Panc1 (cell line): ENCODE results near the gene GGT6. TPM values are rescaled to one million over a fixed set of nuclear protein-coding genes. Genes with fewer than 3 reads are reported as not detected.
"Not testable (repeated sequence)": the region's sequence is repeated elsewhere in the genome, so short reads cannot be mapped to it uniquely, and the experiment has no call there.

Source experiments
- ATAC-seq: fragments of 200-7000 bp; cut with Tn5 transposase; 2 replicates; pipeline ENCODE4 v1.9.1; 2020; ENCODE audit warnings: mild to moderate bottlenecking, moderate library complexity
- BruUV-seq: library from RNA; stranded (reverse); fragments of 400-500 nt; replicated peaks from 2 replicates; lab custom pipeline; 2021; lab: Mats Ljungman, UMichigan
- CTCF ChIA-PET: fragments of 300-600 bp; sonication (Branson Sonifier 250); formaldehyde crosslinking; loops from one replicate; lab custom pipeline; 2022; ENCODE audit warnings: antibody characterized with exemption; lab: Charles Lee
- POLR2A ChIA-PET: fragments of 300-600 bp; sonication (Branson Sonifier 250); formaldehyde crosslinking; loops from one replicate; lab custom pipeline; 2022; ENCODE audit warnings: antibody characterized with exemption; lab: Charles Lee
- DNase-seq: peaks from one replicate; pipeline ENCODE4 v3.0.0-alpha.2; 2010; ENCODE audit warnings: low read depth, low spot score
- H3K27ac ChIP-seq: 2 replicates; pipeline ENCODE4 v1.5.1; 2011; ENCODE audit warnings: mild to moderate bottlenecking, low read length, inconsistent platforms
- H3K27me3 ChIP-seq: fragments of 200-500 bp; sonication (Bioruptor generic); 2 replicates; pipeline ENCODE4 v1.6.0; 2014; ENCODE audit warnings: low read length, inconsistent platforms; ENCODE audit not compliant: control insufficient read depth, insufficient read depth
- H3K36me3 ChIP-seq: fragments of 200-500 bp; sonication (Bioruptor generic); 2 replicates; pipeline ENCODE4 v1.5.1; 2014; ENCODE audit warnings: inconsistent platforms, mild to moderate bottlenecking, low read length, moderate library complexity; ENCODE audit not compliant: control insufficient read depth, insufficient read depth
- H3K4me1 ChIP-seq: 2 replicates; pipeline ENCODE4 v1.5.1; 2011; ENCODE audit warnings: inconsistent platforms, mild to moderate bottlenecking, low read length, moderate library complexity; ENCODE audit not compliant: control insufficient read depth, insufficient read depth
- H3K4me3 ChIP-seq, 2 experiments: 2 replicates each; pipeline ENCODE4 v1.5.1; 2011 to 2012; ENCODE audit warnings: low read depth in 2 of 2, low read length in 2 of 2, mild to moderate bottlenecking in 2 of 2, inconsistent platforms in 1 of 2, moderate library complexity in 1 of 2
- H3K9me3 ChIP-seq: fragments of 200-500 bp; sonication (Bioruptor generic); 2 replicates; pipeline ENCODE4 v1.5.1; 2014; ENCODE audit warnings: low read depth, mild to moderate bottlenecking, inconsistent platforms, low read length, moderate library complexity; ENCODE audit not compliant: control insufficient read depth, insufficient read depth
- CTCF ChIP-seq: fragments of 450-650 bp; IDR thresholded peaks from 2 replicates; pipeline ENCODE4 v1.5.1; 2017; ENCODE audit warnings: mild to moderate bottlenecking
- POLR2AphosphoS5 ChIP-seq: IDR thresholded peaks from 2 replicates; pipeline ENCODE4 v1.6.1; 2012; ENCODE audit warnings: mild to moderate bottlenecking, low read depth, low read length, moderate library complexity
- SIN3A ChIP-seq: IDR thresholded peaks from 2 replicates; pipeline ENCODE4 v1.6.1; 2012; ENCODE audit warnings: low read depth, mild to moderate bottlenecking, low read length, moderate library complexity, borderline replicate concordance; ENCODE audit not compliant: insufficient read depth
- TCF7L2 ChIP-seq: IDR thresholded peaks from 2 replicates; pipeline ENCODE4 v1.6.1; 2011; ENCODE audit warnings: mild to moderate bottlenecking, low read depth, low read length, inconsistent platforms
- in situ Hi-C: cut with HindIII; loops from 2 replicates; pipeline ENCODE4 v1.10.0; 2016; ENCODE audit warnings: low sequenced_read_pairs, low pct_unique_long_range_greater_than_20kb
- intact Hi-C: fragments of 100-400 bp; cut with micrococcal nuclease; formaldehyde crosslinking; loops from one replicate; pipeline ENCODE4 v1.10.0; 2022; ENCODE audit not compliant: unreplicated experiment
- total RNA-seq: library from RNA; stranded (reverse); gene quantifications from one replicate; pipeline ENCODE4 v1.2.1, GENCODE V29; 2021; ENCODE audit not compliant: unreplicated experiment
- TF ChIP-seq, protein P1 (sequence below), 2 experiments: IDR thresholded peaks; 2 replicates each; pipeline ENCODE4 v1.6.1; 2011 to 2012; ENCODE audit warnings: low read depth in 2 of 2, control low read depth in 1 of 2, low read length in 1 of 2, mild to moderate bottlenecking in 1 of 2, moderate library complexity in 1 of 2; ENCODE audit not compliant: insufficient read depth in 1 of 2

Gene GGT6
- total RNA-seq, 1 experiment from 2014 or later = not detected

GRCh38 chr17:4579678-4580077 lies 19.3 kb upstream of the GGT6 start:
- Histone ChIP-seq H3K27me3 (no peaks in the 10 kb centered on the region; the same call in 1 of the 2 replicates), H3K4me1 (no peaks in the 10 kb centered on the region), H3K9me3 (no peaks in the 10 kb centered on the region), H3K27ac (no peak overlapping the region), H3K4me3 (no peak overlapping the region), H3K36me3 (no peaks in the 10 kb centered on the region)
- no TSS peak for BruUV-seq
- no peak for ATAC-seq
- DNase-seq = no peak
- intact Hi-C loops (no loop called here), in situ Hi-C loops (no loop called here)
- ChIA-PET CTCF (no interaction called here), POLR2A (no interaction called here)
- no peak for TF ChIP-seq TCF7L2
- no peak for TF ChIP-seq POLR2AphosphoS5
- no peak for TF ChIP-seq SIN3A
- TF ChIP-seq, protein P1, sequence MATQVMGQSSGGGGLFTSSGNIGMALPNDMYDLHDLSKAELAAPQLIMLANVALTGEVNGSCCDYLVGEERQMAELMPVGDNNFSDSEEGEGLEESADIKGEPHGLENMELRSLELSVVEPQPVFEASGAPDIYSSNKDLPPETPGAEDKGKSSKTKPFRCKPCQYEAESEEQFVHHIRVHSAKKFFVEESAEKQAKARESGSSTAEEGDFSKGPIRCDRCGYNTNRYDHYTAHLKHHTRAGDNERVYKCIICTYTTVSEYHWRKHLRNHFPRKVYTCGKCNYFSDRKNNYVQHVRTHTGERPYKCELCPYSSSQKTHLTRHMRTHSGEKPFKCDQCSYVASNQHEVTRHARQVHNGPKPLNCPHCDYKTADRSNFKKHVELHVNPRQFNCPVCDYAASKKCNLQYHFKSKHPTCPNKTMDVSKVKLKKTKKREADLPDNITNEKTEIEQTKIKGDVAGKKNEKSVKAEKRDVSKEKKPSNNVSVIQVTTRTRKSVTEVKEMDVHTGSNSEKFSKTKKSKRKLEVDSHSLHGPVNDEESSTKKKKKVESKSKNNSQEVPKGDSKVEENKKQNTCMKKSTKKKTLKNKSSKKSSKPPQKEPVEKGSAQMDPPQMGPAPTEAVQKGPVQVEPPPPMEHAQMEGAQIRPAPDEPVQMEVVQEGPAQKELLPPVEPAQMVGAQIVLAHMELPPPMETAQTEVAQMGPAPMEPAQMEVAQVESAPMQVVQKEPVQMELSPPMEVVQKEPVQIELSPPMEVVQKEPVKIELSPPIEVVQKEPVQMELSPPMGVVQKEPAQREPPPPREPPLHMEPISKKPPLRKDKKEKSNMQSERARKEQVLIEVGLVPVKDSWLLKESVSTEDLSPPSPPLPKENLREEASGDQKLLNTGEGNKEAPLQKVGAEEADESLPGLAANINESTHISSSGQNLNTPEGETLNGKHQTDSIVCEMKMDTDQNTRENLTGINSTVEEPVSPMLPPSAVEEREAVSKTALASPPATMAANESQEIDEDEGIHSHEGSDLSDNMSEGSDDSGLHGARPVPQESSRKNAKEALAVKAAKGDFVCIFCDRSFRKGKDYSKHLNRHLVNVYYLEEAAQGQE (IDR thresholded peaks at IDR 0.05; ENCODE audit: insufficient read depth in 1 of 2, low read depth in 2 of 2, low read length in 1 of 2) = no peak
- TF ChIP-seq CTCF = no peak

DNA sequence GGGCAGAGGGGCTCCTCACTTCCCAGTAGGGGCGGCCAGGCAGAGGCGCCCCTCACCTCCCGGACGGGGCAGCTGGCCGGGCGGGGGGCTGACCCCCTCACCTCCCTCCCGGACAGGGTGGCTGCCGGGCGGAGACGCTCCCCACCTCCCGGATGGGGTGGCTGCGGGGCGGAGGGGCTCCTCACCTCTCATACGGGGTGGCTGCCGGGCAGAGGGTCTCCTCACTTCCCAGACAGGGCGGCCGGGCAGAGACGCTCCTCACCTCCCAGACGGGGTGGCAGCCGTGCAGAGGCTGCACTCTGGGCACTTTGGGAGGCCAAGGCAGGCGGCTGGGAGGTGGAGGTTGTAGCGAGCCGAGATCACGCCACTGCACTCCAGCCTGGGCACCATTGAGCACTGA lies 18.0 kb upstream of the GGT6 start:
- POLR2A ChIA-PET = not testable (repeated sequence)

DNA sequence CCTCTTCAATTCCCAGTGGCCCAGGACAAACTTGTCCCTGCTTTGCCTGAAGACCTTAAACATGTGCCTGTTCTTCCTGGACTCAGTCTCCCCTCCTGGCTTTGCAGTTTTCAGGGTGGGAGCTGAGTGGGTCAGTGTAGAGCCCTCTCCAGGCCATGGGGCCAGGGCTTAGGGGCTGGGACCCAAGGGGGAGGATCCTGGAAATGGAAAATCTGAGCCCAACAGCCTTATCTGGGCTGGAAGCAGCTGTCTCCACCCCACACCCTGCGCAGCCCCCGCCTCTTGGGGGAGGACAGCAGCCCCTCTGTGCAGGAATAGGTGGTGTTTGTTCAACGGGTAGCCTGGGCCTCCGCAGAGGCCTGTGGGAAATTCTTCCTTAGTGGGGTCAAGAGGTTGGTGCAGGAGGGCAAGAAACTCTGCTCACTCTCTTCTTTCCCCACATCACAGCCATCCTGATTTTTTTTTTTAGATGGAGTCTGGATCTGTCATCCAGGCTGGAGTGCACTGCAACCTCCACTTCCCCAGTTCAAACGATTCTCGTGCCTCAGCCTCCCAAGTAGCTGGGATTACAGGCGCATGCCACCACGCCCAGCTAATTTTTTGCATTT lies 17.1 kb upstream of the GGT6 start:
- in situ Hi-C loops = no loop called here
- no peak for DNase-seq

More for the DNA sequence above, 18.0 kb upstream of the GGT6 start:
- in situ Hi-C loops, H3K4me3 ChIP-seq, H3K36me3 ChIP-seq, BruUV-seq, H3K27me3 ChIP-seq, H3K4me1 ChIP-seq, CTCF ChIA-PET, H3K27ac ChIP-seq, ATAC-seq, intact Hi-C loops, DNase-seq, H3K9me3 ChIP-seq: not testable (repeated sequence)

More for the DNA sequence above, 17.1 kb upstream of the GGT6 start:
- intact Hi-C loops = no loop called here
- H3K36me3 ChIP-seq = no peaks in the 10 kb centered on the region
- H3K4me1 ChIP-seq = no peaks in the 10 kb centered on the region; the same call in 1 of the 2 replicates
- ChIA-PET CTCF (interaction anchor here (0.6 to 0.7 kb wide), 2 partner anchors 49 to 322 kb away, joined by 3 to 5 read pairs; no protein-coding TSS in a partner anchor), POLR2A (interaction anchor here (0.6 kb wide), 1 partner anchor 823 kb away, joined by 3 read pairs; no protein-coding TSS in a partner anchor)
- TF ChIP-seq TCF7L2 = no peak
- ATAC-seq = no peak
- no peak overlapping the region for H3K4me3 ChIP-seq
- H3K27ac ChIP-seq = no peak overlapping the region
- BruUV-seq = no TSS peak
- no peaks in the 10 kb centered on the region for H3K27me3 ChIP-seq
- H3K9me3 ChIP-seq = no peaks in the 10 kb centered on the region
